Measurements from ENCODE around the gene SEMA3D.

SEMA3D gene

DNA sequence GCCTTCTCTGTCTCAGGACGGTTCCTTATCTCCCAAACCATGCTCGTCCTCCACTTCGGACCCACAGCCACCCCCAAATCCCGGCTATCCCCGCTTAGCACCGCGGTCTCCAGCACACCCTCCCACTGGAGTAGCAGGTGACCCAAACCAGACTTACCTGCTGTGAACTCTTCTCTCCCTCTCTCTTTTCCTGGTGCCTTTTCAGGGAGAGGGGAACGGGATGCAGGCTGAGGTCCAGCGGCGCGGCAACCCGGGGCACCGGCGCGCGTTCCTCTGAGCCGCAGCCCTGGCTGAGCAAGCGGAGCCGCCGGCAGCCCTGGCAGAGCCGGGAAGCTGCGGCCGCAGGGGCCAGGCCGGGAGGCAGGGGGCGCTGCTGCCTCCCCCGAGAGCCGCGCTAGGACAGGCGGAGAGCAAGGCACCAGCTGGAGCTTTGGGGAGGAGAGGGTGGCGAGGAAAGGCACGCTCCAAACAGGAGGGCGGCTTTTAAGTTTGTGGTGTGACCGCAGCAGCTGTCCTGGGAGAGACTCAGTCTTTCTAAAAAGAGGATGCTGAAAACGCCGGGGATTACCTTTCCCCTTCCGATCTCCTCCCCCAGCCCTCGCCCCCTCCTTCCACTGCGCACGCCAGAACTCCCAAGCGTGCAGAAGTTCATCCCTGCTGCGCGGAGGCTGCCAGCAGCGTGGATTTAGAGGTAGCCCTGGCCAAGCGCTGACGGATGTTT lies at the start of gene SEMA3D:
Gene SEMA3D, minus strand, starts transcription at position 536 of the 721 bp plus-strand sequence. CDS start 65,165 bp downstream, outside the sequence.
- H3K4me3 ChIP-seq (ENCODE audit: low read depth, low read length) = no peak within 1 kb of the TSS
- DNase-seq (ENCODE audit: low read depth) = peak; percentile 79
- peak; percentile 67 for TF ChIP-seq CTCF (IDR thresholded peaks at IDR 0.05; ENCODE audit: low read depth, low read length)
- TF ChIP-seq MYC (IDR thresholded peaks at IDR 0.05; ENCODE audit: low read depth, low read length) = no peak
- TF ChIP-seq, protein P1, sequence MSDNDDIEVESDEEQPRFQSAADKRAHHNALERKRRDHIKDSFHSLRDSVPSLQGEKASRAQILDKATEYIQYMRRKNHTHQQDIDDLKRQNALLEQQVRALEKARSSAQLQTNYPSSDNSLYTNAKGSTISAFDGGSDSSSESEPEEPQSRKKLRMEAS (IDR thresholded peaks at IDR 0.05; ENCODE audit: low read depth, low read length) = peak; percentile 53
- no peak for TF ChIP-seq POLR2A (IDR thresholded peaks at IDR 0.05; ENCODE audit: extremely low read depth, insufficient read length)

DNA sequence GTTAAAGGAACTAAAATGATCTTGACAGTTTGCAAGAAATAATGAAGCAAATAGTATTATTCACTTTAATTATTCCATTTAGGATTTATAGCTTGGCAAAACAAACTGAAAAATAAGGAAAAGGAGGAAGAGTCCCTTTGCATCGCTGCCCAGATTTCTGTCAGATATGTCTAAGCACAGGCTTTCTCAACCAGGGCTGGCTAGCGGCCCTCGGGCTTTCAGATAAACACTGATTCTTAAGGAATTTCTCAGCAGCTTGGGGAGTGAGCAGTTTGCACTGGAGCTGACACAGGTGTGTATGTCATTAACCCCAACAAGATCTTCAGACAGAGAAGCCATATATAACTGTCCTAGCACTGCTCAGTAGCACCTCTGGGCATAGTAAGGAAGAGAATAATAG lies 47.9 kb upstream of the SEMA3D start:
- no peak overlapping the region for H3K4me3 ChIP-seq (ENCODE audit: low read depth, low read length)
- DNase-seq (ENCODE audit: low read depth) = no peak
- no peak for TF ChIP-seq CTCF (IDR thresholded peaks at IDR 0.05; ENCODE audit: low read depth, low read length)
- TF ChIP-seq POLR2A (IDR thresholded peaks at IDR 0.05; ENCODE audit: extremely low read depth, insufficient read length) = no peak
- TF ChIP-seq MYC (IDR thresholded peaks at IDR 0.05; ENCODE audit: low read depth, low read length) = no peak
- TF ChIP-seq, protein P1 (IDR thresholded peaks at IDR 0.05; ENCODE audit: low read depth, low read length) = no peak

DNA sequence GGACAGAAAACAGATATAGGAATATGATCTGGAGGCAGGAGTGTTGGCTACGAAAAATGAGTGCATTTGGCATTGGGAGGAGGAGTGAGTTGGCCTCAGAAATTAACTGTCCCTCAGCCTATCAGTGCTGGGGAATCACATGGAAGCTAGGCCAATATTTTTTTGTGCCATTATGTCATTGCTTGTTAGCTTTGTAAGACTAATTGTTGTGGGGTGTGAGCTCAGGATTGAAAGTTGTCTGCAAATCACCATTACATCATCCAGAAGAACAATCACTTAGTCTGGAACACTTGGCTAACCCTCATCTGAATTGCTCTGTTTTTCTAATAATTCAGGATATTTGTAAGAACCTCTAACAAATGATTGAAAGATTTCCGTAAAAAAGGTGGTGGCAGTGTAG lies 45.2 kb upstream of the SEMA3D start:
- H3K4me3 ChIP-seq (ENCODE audit: low read depth, low read length) = no peak overlapping the region
- TF ChIP-seq MYC (IDR thresholded peaks at IDR 0.05; ENCODE audit: low read depth, low read length) (no peak), CTCF (IDR thresholded peaks at IDR 0.05; ENCODE audit: low read depth, low read length) (no peak)
- DNase-seq (ENCODE audit: low read depth) = no peak

DNA sequence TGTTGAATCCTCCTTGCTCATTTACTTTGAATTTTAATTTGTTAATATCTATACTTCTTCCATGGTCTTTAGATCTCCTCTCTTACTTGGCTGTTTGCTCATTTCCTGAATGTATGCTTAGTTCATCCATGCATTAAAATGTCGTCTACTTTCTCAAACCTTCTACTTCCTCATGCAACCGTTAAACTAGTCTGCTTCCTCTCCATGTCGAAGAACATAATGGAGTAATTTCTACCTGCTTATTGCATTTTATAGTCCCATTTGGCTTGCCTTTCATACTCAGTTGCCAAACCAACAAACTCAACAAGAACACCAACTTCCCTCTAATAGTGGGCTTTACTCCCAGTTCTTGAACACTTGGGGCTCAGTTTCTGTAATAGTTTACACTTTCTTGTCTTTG lies 43.8 kb upstream of the SEMA3D start:
- peak; percentile 2 for DNase-seq (ENCODE audit: low read depth)
- TF ChIP-seq MYC (IDR thresholded peaks at IDR 0.05; ENCODE audit: low read depth, low read length) = no peak
- no peak for TF ChIP-seq POLR2A (IDR thresholded peaks at IDR 0.05; ENCODE audit: extremely low read depth, insufficient read length)
- TF ChIP-seq, protein P1 (IDR thresholded peaks at IDR 0.05; ENCODE audit: low read depth, low read length) = no peak
- TF ChIP-seq CTCF (IDR thresholded peaks at IDR 0.05; ENCODE audit: low read depth, low read length) = no peak

DNA sequence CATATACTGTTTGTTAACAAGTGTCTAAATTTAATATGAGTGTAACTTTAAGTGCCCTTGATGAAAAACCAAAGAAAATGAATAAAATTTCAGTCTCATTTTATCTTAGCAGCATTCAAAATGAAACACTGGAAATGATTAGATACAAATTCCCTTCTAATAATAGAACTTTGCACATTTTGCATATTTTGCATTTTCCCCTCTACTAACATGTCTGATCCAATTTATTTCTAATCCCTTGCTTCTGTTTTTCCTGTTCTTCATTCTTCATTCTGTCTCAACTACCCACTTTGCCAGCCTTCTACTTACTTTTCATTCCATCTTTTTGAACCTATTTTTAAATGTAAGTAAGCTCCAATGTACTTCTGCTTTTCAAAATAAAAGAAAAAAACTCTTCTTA lies 42.7 kb upstream of the SEMA3D start:
- DNase-seq (ENCODE audit: low read depth) = no peak

More for the DNA sequence above, 43.8 kb upstream of the SEMA3D start:
- H3K4me3 ChIP-seq (ENCODE audit: low read depth, low read length) = no peak overlapping the region

More for the DNA sequence above, 42.7 kb upstream of the SEMA3D start:
- H3K4me3 ChIP-seq (ENCODE audit: low read depth, low read length) = no peak overlapping the region
- TF ChIP-seq, protein P1 (IDR thresholded peaks at IDR 0.05; ENCODE audit: low read depth, low read length) = no peak
- TF ChIP-seq CTCF (IDR thresholded peaks at IDR 0.05; ENCODE audit: low read depth, low read length) (no peak), POLR2A (IDR thresholded peaks at IDR 0.05; ENCODE audit: extremely low read depth, insufficient read length) (no peak), MYC (IDR thresholded peaks at IDR 0.05; ENCODE audit: low read depth, low read length) (no peak)
